Activated T-helper 17 cell treated with anti-CD3 and anti-CD28 coated beads, Interleukin-2, amount 50 U/mL, for 72 hours (primary cell): Measurements from ENCODE around the gene FNDC10. TPM values are rescaled to one million over a fixed set of nuclear protein-coding genes. Genes with fewer than 3 reads are reported as not detected.

ENCODE experiments used
- ATAC-seq: fragments of 150-1000 bp; cut with Tn5 transposase; replicated peaks from 2 replicates; pipeline ENCODE4 v1.10.0; 2021; ENCODE audit warnings: mild to moderate bottlenecking, moderate library complexity
- H3K27ac Mint-ChIP-seq: one replicate; pipeline ENCODE4 v1.8.0; 2022; ENCODE audit warnings: mixed read lengths
- H3K27me3 Mint-ChIP-seq: one replicate; pipeline ENCODE4 v1.8.0; 2022; ENCODE audit warnings: mixed read lengths
- H3K36me3 Mint-ChIP-seq: one replicate; pipeline ENCODE4 v1.8.0; 2022; ENCODE audit warnings: low read depth, mild to moderate bottlenecking, mixed read lengths
- H3K4me1 Mint-ChIP-seq: one replicate; pipeline ENCODE4 v1.8.0; 2022; ENCODE audit warnings: mixed read lengths
- H3K4me3 Mint-ChIP-seq: one replicate; pipeline ENCODE4 v1.8.0; 2022; ENCODE audit warnings: mild to moderate bottlenecking, mixed read lengths
- H3K9me3 Mint-ChIP-seq: one replicate; pipeline ENCODE4 v1.8.0; 2022; ENCODE audit warnings: mixed read lengths
- total RNA-seq, 2 donors: library from RNA; stranded (reverse); gene quantifications; one replicate each; pipeline ENCODE4 v1.2.3, GENCODE V29; 2022

The FNDC10 gene
- total RNA-seq, 2 donors from 2014 or later, result 1.1 to 1.4 TPM

DNA sequence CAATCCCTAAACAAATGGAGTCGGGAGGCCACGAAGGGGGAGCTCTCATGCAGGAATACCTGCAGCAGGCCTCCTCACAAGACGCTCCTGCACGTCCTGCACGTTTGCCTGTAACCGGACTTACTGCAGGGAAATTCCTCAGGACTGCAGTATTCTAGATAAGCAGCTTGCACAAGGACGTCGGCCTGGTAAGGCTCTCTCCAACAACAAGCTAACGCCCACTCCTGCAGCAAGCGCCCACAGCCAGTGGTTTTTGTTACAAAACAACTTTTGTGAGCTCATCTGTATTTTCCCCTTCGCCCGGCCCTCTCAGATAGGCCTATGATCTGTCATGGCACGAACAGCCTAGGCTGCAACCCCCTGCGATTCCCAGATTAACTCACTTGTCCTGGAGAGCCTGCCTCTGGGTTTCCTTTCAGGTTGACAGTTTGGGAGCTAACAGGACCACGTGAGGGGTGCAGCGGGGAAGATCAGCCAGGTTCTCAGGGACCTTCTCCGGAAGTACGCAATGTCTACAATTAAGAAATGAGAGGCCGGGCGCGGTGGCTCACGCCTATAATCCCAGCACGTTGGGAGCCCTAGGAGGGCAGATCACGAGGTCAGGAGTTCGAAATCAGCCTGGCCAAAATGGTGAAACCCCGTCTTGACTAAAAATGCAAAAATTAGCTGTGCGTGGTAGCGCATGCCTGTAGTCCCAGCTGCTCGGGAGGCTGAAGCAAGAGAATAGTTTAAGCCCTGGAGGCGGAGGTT, 14.4 kb upstream of the FNDC10 start:
- ATAC-seq, result peak; percentile 27
- Mint-ChIP-seq H3K4me3 (peak overlapping the region; percentile 99), H3K27me3 (no peaks in the 10 kb centered on the region), H3K4me1 (peaks cover 12% of the 10 kb centered on the region), H3K9me3 (no peaks in the 10 kb centered on the region), H3K36me3 (peaks cover 24% of the 10 kb centered on the region), H3K27ac (peak overlapping the region; percentile 99)

DNA sequence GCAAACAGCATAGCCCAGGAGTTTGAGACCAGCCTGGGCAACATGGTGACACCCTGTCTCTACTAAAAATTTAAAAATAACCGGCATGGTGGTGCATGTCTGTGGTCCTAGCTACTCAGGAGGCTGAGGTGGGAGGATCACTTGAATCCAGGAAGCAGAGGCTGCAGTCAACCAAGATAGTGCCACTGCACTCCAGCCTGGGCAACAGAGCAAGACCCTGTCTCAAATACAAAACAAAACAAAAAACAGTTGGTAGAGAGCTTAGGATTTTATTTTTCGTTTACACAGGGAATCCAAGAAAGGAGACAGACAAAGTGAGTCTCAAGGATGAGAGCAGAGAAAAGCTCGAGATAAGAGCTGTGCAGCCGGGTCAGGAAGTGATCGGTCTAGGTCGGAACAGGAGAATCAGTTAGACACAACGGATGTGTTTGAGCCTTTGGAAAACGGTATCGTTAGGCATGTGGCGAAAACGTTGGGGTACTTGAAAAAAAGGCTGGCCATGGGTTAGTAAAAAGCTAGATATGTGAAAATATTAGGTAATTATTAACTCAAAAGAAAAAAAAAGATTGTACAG, 13.7 kb upstream of the FNDC10 start:
- Mint-ChIP-seq H3K27ac (peak overlapping the region; percentile 99), H3K4me1 (peaks cover 12% of the 10 kb centered on the region), H3K27me3 (no peaks in the 10 kb centered on the region), H3K36me3 (peaks cover 24% of the 10 kb centered on the region), H3K4me3 (peak overlapping the region; percentile 99), H3K9me3 (no peaks in the 10 kb centered on the region)
- no peak for ATAC-seq

DNA sequence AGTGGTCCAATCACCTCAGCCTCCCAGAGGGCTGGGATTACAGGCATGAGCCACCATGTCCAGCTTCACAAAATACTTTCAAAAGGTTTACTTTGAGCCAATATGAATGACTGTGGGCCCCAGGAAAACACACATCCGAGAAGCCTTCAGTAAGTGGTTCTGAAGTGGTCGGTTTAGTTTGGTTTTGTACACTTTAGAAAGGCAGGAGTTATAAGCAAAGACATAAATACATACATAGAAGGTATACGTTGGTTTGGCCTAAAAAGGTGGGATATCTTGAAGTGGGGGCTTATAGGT, 12.1 kb upstream of the FNDC10 start:
- Mint-ChIP-seq H3K36me3 (peaks cover 19% of the 10 kb centered on the region), H3K9me3 (no peaks in the 10 kb centered on the region), H3K27ac (peak overlapping the region; percentile 16), H3K4me3 (no peak overlapping the region), H3K4me1 (peaks cover 14% of the 10 kb centered on the region), H3K27me3 (no peaks in the 10 kb centered on the region)
- ATAC-seq, result no peak

DNA sequence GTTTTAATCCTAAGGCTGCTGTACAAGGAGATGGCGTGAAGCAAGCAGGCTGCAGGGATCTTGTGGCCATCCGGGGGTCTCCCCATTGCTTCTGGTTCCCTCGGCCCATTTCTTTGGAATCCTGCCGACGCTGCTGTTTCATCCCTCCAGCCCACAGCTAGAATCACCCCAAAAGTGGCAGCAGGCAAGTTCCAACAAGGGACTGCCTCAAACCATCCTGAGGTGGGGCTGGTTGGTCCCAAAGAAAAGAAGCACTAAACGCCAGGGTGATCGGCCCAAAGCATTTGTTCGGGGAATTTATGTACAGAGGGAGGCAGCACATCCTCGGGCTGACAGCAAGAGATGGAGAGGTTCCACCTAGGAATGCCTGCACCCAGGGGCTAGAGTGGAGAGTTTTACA, 10.9 kb upstream of the FNDC10 start:
- Mint-ChIP-seq H3K4me3 (no peak overlapping the region), H3K27ac (no peak overlapping the region), H3K4me1 (peaks cover 18% of the 10 kb centered on the region), H3K9me3 (no peaks in the 10 kb centered on the region), H3K36me3 (peaks cover 19% of the 10 kb centered on the region), H3K27me3 (no peaks in the 10 kb centered on the region)
- no peak for ATAC-seq

DNA sequence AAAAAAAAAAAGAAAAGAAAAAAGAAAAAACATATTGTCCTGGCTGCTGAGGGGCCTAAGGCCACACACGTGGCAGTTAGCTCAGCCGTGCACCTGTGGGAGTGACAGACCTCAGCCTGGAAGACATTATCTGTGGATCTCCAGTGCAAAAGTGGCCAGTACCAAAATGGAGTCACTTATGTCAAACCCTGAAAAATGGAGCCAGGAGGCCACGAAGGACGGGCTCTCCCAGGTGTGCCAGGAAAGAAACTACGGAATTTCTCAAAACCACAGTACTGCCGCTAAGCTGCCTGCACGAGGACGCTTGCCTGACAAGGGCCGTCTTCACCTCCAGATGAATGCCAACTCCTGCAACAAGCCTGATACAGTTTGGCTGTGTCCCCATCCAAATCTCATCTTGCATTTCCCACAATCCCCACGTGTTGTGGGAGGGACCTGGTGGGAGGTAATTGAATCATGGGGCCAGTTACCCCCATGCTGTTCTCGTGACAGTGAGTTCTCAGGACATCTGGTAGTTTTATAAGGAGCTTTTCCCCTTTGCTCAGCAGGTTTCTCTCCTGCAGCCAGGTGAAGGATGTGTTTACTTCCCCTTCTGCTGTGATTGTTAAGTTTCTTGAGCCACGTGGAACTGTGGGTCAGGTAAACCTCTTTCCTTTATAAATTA, 10.0 kb upstream of the FNDC10 start:
- ATAC-seq, result no peak
- peaks cover 17% of the 10 kb centered on the region for H3K36me3 Mint-ChIP-seq
- H3K4me3 Mint-ChIP-seq, result no peak overlapping the region
- no peak overlapping the region for H3K27ac Mint-ChIP-seq
- H3K27me3 Mint-ChIP-seq, result no peaks in the 10 kb centered on the region
- H3K9me3 Mint-ChIP-seq, result no peaks in the 10 kb centered on the region
- peaks cover 18% of the 10 kb centered on the region for H3K4me1 Mint-ChIP-seq

DNA sequence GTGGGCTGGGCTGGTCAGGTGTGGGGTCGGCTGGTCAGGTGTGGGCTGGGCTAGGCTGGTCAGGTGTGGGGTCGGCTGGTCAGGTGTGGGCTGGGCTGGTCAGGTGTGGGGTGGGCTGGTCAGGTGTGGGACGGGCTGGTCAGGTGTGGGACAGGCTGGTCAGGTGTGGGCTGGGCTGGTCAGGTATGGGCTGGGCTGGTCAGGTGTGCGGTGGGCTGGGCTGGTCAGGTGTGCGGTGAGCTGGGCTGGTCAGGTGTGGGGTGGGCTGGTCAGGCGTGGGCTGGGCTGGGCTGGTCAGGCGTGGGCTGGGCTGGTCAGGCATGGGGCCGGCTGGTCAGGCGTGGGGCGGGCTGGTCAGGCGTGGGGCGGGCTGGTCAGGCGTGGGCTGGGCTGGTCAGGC, 6.3 kb upstream of the FNDC10 start:
- H3K4me3 Mint-ChIP-seq, result no peak overlapping the region
- no peaks in the 10 kb centered on the region for H3K9me3 Mint-ChIP-seq
- ATAC-seq, result no peak
- H3K27ac Mint-ChIP-seq, result no peak overlapping the region
- no peaks in the 10 kb centered on the region for H3K36me3 Mint-ChIP-seq
- peaks cover 6% of the 10 kb centered on the region for H3K4me1 Mint-ChIP-seq
- no peaks in the 10 kb centered on the region for H3K27me3 Mint-ChIP-seq

DNA sequence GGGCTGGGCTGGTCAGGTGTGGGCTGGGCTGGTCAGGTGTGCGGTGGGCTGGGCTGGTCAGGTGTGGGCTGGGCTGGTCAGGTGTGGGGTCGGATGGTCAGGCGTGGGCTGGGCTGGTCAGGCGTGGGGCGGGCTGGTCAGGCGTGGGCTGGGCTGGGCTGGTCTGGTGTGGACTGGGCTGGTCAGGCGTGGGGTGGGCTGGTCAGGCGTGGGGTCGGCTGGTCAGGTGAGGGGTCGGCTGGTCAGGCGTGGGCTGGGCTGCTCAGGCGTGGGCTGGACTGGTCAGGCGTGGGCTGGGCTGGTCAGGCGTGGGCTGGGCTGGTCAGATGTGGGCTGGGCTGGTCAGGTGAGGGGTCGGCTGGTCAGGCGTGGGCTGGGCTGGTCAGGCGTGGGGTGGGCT, 5.8 kb upstream of the FNDC10 start:
- H3K4me3 Mint-ChIP-seq, result no peak overlapping the region
- H3K4me1 Mint-ChIP-seq, result peaks cover 6% of the 10 kb centered on the region
- H3K27ac Mint-ChIP-seq, result no peak overlapping the region
- H3K36me3 Mint-ChIP-seq, result no peaks in the 10 kb centered on the region
- no peaks in the 10 kb centered on the region for H3K27me3 Mint-ChIP-seq
- H3K9me3 Mint-ChIP-seq, result no peaks in the 10 kb centered on the region
- ATAC-seq, result no peak

DNA sequence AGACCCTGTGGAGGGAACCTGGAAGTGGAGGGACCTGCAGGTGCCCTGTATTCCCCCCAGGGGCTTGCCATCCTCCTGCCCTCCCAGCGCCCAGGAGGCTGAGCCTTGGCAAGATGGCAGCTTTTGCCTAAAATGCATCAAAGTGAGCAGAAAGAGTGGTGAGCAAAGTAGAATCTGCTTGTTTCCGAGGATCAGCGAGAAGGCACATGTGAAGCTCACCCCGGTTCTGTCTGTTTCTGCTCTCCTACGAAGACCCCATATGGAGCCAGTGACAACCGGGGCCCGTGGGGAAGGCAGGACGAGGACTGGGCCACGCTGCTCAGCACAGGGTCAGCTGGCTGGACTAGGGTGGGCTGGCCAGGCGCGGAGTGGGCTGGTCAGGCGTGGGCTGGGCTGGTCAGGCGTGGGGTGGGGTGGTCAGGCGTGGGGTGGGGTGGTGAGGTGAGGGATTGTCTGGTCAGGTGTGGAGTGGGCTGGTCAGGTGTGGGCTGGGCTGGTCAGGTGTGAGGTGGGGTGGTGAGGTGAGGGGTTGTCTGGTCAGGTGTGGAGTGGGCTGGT, 5.2 kb upstream of the FNDC10 start:
- no peak for ATAC-seq
- Mint-ChIP-seq H3K4me1 (peaks cover 6% of the 10 kb centered on the region), H3K36me3 (no peaks in the 10 kb centered on the region), H3K9me3 (no peaks in the 10 kb centered on the region), H3K4me3 (peak overlapping the region; percentile 31), H3K27me3 (no peaks in the 10 kb centered on the region), H3K27ac (peak overlapping the region; percentile 72)

DNA sequence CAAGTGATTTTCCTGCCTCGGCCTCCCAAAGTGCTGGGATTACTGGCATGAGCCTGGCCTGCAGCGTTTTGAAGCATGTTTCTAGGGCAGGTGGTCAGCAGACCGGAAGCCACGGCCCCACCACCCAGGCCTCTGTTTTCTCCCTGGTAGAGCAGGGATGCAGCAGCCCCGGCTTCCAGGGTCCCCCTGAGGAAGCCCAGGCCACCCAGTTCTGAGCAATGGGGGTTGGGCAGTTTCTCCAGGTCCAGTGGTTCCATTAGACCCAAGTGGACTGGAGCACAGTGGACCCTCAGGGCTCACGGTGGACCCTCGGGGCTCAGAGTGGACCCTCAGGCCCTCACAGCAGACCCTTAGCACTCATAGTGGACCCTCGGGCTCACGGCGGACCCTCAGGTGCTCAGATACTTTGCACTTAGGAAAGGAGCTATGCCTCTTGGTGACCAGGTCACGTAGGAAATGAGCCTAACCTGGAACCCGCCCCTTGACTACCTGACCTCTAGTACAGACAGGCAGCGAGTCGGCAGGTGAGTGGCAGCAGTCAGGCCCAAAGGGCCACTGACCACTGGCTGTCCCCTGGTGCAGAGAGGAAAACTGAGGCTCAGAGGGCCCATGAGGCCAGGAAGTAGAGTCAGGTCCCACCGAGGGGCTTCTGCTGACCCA, 4.6 kb upstream of the FNDC10 start:
- Mint-ChIP-seq H3K4me3 (peak overlapping the region; percentile 31), H3K9me3 (no peaks in the 10 kb centered on the region), H3K27me3 (no peaks in the 10 kb centered on the region), H3K27ac (peak overlapping the region; percentile 72), H3K4me1 (peaks cover 6% of the 10 kb centered on the region), H3K36me3 (no peaks in the 10 kb centered on the region)
- no peak for ATAC-seq

DNA sequence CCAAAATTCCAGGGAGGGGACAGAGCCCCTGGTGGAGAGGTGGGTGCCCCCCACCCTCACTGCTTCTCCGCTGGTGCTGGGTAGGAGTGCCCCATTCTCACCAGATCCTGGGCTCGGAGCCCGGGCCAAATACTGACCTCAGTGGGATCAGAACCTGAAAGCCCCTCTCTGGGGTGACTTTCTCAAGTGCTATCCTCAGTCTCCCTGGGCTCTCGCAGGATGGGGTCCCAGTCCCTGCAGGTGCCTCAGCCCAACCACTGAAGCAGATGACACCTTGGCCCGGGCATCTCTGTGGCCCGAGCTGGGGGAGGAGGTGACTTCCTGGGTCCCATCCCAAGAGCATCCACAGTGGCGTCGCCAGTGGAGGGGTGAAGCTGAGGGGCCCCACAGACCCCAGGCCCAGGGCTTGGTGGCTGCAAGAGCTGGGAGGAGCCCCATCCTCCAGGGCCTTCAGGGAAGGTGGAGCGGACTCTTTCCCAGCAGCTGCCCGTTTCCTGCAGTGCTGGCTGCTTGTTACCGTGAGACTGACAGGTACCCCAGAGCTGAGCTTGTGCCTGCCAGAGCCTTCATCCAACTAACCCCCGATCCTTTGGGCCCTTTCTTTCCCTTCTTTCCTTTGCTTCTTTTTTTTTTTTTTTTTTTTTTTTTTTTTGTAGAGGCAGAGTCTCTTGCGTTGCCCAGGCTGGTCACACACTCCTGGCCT, 3.9 kb upstream of the FNDC10 start:
- H3K36me3 Mint-ChIP-seq, result no peaks in the 10 kb centered on the region
- ATAC-seq, result no peak
- no peaks in the 10 kb centered on the region for H3K9me3 Mint-ChIP-seq
- H3K4me3 Mint-ChIP-seq, result no peak overlapping the region
- peaks cover 6% of the 10 kb centered on the region for H3K4me1 Mint-ChIP-seq
- H3K27me3 Mint-ChIP-seq, result no peaks in the 10 kb centered on the region
- no peak overlapping the region for H3K27ac Mint-ChIP-seq

DNA sequence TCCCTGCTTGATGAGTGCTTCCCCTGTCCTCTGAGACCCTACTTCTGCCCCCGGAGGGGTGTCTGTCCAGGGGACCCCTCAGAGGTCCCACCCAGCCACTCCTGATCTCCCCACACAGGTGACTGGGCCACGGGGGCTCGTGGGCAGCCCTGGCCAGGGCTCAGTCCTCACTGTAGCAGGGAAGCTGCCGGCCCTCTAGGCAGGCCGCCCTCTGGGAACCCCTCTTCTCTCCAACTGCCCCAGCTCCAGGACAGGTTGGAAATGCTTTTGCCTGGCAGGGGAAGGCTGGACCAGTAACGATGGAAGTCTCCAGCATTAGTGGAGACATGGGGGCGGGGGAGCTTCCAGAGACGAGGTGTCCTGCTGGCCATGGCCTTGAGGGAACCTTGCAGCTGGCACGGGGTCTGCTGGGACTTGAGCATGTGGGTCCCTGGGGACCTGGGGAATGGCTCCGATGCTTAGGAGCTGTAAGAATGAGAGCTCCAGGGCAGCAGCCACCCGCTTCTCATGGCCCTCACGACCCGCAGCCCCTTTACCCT, 3.1 kb upstream of the FNDC10 start:
- no peak overlapping the region for H3K4me3 Mint-ChIP-seq
- H3K36me3 Mint-ChIP-seq, result no peaks in the 10 kb centered on the region
- peaks cover 6% of the 10 kb centered on the region for H3K4me1 Mint-ChIP-seq
- ATAC-seq, result no peak
- no peaks in the 10 kb centered on the region for H3K9me3 Mint-ChIP-seq
- H3K27ac Mint-ChIP-seq, result no peak overlapping the region
- H3K27me3 Mint-ChIP-seq, result no peaks in the 10 kb centered on the region

DNA sequence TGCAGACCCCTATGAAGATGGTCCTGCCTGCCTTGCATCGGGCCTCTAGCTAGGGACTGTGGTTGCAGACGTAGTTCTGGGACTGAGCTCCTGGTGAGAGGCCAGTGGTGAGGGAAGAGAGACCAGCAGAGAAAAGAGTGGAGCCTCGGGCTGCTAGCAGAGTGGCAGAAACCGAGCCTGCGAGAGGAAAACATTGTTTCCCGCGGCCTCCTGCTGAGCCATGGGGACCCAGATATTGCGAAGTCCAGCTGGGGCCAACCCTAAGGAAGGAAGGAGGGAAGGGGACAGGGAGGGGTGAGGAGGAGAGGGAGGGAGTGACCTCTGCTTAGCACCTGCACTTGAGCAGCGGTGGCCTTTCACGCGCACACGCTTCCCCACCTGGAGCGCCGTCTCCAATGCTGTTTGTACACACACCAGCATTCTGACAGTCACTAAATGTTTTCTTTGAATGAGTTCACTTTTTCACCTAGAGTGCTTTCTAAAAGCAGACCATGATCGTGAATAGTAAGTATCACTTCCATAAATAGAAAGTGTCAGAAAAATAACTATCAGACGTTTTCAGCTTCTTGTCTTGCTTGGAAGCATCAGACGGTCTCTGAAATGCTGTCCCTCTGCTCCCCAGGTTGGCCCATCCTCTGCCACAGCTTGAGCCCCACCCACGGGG, 2.5 kb upstream of the FNDC10 start:
- Mint-ChIP-seq H3K4me1 (peaks cover 6% of the 10 kb centered on the region), H3K27ac (no peak overlapping the region), H3K9me3 (no peaks in the 10 kb centered on the region), H3K36me3 (no peaks in the 10 kb centered on the region), H3K27me3 (no peaks in the 10 kb centered on the region), H3K4me3 (no peak overlapping the region)
- no peak for ATAC-seq

DNA sequence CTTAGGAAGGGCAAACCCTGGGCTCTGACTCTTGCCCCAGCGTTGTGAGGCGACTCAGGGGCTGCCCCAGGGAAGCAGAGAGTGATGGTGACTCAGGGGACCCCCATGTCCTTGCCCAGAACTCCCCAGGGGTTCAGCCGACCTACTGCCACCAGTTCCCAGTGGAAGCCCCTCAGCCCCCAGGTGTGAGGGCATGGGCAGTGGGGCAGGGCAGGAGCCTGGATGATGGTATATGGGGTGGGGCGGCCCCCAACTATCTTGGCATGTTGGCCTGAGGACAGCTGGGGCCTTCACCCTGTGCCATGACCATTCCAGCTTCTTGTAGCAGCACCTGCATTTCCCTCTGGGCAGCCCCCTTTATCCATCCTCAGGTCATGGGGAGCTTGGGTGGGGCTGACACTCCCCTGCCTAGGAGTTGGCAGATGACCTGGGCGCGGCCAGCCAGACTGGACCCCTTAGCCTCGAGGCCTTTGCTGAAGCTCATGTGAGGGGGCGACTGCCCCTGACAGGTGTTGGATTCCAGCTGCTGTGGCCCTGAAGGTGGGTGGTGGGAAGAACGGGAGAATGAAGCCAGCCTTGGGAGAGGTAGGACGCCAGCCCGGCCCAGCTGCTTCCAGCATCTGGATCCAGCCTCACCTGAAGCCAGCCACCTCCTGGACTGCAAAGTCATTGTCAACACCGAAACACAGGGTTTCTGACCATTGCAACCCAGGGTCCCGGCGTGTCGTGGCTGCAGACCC, 1.8 kb upstream of the FNDC10 start:
- H3K27ac Mint-ChIP-seq, result no peak overlapping the region
- no peaks in the 10 kb centered on the region for H3K27me3 Mint-ChIP-seq
- H3K4me1 Mint-ChIP-seq, result peaks cover under 1% of the 10 kb centered on the region
- no peaks in the 10 kb centered on the region for H3K36me3 Mint-ChIP-seq
- no peak overlapping the region for H3K4me3 Mint-ChIP-seq
- no peaks in the 10 kb centered on the region for H3K9me3 Mint-ChIP-seq
- no peak for ATAC-seq
